NCI-H1092 (cell line): ENCODE results near the gene TAF6L.
A peak's percentile ranks its signal among the peaks of the same experiment; 100 is the strongest.
"Not testable (repeated sequence)": the region's sequence is repeated elsewhere in the genome, so short reads cannot be mapped to it uniquely, and the experiment has no call there.

Experiments used
- DNase-seq: peaks from one replicate; lab custom pipeline; 2025; lab: John Stamatoyannopoulos, UW

The TAF6L gene

GRCh38 chr11:62771144-62772021, at the start of gene TAF6L:
Gene TAF6L (plus strand): TSS chr11:62771396. CDS start chr11:62775784, 4,388 bp downstream.
- peak; percentile 98 for DNase-seq

GRCh38 chr11:62721994-62722393, 49.2 kb upstream of the TAF6L start:
- DNase-seq = no peak

- no peak for DNase-seq
Measured at GRCh38 chr11:62724171-62724570, 47.0 kb upstream of the TAF6L start.

GRCh38 chr11:62725646-62726045, 45.5 kb upstream of the TAF6L start:
- DNase-seq = no peak

GRCh38 chr11:62726156-62726914, 44.9 kb upstream of the TAF6L start:
- DNase-seq = no peak

- no peak for DNase-seq
Measured at GRCh38 chr11:62726915-62727164, 44.4 kb upstream of the TAF6L start.

DNA sequence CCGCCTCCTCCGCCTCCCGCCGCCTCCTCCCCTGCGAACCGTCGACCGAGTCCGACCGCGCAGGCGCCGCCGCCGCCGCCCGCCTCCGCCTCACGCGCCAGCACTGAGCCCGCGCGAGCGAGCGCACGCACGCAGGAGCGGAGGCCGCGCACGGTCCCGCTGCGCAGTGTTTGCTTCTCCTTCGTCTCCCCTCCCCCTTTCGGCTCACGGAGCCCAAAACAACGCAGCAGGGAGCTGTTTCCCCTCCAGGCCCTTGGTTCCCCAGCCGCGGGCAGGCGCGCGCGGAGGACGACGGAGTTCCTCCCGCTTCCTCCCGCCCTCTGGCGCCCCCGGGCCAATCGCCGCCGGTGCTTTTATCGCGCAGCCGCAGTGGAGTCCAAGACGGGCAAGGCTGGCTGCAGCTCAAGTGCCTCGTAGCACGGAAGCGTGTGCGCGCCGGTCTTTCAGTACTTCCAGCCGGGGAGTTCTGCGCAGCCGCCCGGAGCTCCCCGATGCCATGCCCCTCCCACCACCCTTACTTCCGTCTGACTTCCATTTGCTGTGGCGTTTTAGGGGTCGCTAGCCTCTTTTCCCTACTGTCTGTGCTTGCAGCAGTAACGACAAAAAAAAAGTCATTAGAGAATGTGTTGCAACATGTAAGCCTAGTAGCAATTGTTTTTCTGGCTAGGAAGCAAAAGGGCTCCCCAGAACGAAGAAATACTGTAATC, 43.9 kb upstream of the TAF6L start, which contains the start of gene HNRNPUL2:
TSS of gene HNRNPUL2 (minus strand) at position 293 of the 707 bp plus-strand sequence. CDS start 301 bp downstream, outside the sequence.
- DNase-seq = peak; percentile 100

DNA sequence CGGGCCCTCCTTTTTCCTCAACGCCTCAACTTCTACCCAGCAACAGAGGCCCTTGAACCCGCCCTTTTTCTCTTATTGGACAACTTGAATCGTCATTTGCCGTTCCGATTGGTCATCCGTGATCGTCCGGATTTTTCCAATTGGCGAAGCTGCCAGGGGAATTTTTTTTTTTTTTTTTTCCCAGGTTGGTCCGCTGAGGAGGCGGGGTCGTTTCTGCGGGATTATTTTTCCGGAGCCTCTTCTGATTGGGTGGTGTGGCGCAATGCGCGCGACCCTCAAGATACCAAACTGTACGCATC, 43.4 kb upstream of the TAF6L start:
- peak; percentile 100 for DNase-seq

GRCh38 chr11:62728171-62728988, 42.8 kb upstream of the TAF6L start, which contains the start of gene TTC9C:
Gene TTC9C (plus strand): TSS chr11:62728486. CDS start chr11:62728849, 363 bp downstream.
- DNase-seq = peak; percentile 86

DNA sequence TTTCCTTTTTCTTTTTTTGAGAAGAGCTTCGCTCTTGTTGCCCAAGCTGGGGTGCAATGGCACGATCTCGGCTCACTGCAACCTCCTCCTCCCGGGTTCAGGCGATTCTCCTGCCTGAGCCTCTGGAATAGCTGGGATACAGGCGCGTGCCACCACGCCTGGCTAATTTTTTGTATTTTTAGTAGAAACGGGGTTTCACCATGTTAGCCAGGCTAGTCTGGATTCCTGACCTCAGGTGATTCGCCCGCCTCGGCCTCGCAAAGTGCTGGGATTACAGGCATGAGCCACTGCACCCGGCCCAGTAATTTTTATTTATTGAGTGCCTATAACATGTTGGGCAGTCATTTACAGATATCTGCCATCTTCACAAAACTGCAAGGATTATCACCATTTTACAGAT, 41.1 kb upstream of the TAF6L start:
- DNase-seq = not testable (repeated sequence)

DNA sequence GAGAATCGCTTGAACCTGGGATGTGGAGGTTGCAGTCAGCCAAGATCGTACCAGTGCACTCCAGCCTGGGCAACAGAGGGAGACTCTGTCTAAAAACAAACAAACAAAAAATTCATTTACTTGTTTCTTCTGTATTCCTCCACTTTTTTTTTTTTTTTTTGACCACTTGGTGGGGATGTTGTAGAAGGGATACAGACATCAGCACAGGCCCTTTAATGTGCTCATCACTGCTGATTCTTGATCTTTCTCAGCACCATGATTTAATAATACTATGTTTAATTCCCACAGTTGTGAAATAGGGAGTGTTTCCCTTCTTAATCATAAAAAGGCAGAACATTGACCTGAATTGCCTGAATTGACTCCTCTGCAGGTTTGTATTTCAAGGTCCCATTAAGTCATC, 38.4 kb upstream of the TAF6L start:
- no peak for DNase-seq

GRCh38 chr11:62737196-62737595, 34.0 kb upstream of the TAF6L start:
- DNase-seq = no peak

DNA sequence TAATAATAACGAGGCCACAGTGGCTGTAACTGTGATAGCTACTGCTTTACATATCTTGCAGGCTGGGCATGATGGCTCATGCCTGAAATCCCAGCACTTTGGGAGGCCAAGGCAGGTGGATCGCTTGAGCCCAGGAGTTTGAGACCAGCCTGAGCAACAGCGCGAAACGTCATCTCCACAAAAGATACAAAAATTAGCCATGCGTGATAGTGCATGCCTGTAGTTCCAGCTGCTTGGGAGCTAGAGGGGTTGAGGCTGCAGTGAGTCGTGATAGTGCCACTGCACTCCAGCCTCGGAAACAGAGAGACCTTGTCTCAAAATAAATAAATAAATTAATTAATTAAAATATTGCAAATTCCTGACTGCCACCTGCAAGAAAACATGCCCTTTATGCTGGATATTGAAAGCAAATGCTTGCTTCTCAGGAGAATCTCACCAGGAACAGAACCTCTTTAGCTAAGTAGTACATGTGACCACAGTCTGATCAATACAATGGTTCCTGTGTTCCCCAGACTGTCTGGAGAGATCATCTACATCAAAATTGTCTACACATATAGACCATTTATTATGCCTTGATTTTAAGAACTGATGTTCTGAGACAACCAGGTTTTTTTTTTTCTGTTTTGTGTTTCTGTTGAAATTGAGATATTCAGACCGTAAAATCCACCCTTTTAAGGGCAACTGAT, 23.6 kb upstream of the TAF6L start:
- no peak for DNase-seq

- DNase-seq = not testable (repeated sequence)
Measured at GRCh38 chr11:62749931-62750330, 21.3 kb upstream of the TAF6L start.

GRCh38 chr11:62752177-62752785, 18.9 kb upstream of the TAF6L start:
- DNase-seq = no peak

GRCh38 chr11:62752994-62753735, 18.0 kb upstream of the TAF6L start:
- DNase-seq = no peak

DNA sequence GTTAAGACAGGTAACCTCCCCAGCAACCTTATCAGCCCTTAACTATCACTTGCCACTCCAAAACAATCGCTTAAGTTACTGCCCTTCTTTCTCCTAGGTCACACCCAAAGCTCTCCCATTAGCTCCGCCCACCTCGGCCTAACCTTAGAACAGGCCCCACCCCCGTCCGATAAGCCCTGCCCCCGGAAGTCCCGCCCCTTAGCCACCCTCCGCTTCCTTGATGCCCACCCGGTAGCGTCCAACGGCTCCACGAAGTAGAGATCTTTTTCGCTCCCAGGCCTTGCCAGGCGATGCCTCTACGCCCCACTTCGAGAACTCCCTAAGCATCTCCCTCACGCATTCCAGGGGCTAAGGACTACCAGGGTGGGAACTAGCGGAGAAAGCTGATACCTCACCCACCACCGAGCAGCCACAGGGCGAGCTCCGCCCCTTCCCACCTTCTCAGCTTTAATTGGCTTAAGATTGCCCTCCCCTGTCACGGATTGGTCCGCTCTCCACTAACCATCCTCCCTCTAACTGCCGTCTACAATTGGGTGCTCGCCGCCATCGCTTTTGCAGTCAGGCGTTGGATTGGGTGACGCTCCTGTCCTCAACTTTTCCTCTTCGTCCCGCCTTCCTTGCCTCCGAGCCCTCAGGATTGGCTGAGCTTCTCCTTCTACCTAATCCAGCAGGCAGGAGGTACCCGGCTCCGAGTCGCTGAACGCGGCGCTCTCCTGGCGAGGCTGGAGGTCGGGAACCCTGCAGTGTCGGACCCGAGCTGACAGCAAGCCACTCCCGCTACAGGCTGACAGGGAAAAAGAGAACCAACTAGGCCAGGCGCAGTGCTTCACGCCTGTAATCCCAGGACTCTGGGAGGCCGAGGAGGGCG, 17.2 kb upstream of the TAF6L start, which contains the start of gene ZBTB3:
TSS of gene ZBTB3 (minus strand) at position 425 of the 868 bp plus-strand sequence. CDS start 496 bp downstream, outside the sequence.
- peak; percentile 99 for DNase-seq

- no peak for DNase-seq
Measured at GRCh38 chr11:62755086-62755615, 16.0 kb upstream of the TAF6L start.
